ENCODE measurements around the gene VSIG10. TPM values are rescaled to one million over a fixed set of nuclear protein-coding genes. Genes with fewer than 3 reads are reported as not detected.

The VSIG10 gene, protein sequence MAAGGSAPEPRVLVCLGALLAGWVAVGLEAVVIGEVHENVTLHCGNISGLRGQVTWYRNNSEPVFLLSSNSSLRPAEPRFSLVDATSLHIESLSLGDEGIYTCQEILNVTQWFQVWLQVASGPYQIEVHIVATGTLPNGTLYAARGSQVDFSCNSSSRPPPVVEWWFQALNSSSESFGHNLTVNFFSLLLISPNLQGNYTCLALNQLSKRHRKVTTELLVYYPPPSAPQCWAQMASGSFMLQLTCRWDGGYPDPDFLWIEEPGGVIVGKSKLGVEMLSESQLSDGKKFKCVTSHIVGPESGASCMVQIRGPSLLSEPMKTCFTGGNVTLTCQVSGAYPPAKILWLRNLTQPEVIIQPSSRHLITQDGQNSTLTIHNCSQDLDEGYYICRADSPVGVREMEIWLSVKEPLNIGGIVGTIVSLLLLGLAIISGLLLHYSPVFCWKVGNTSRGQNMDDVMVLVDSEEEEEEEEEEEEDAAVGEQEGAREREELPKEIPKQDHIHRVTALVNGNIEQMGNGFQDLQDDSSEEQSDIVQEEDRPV
- total RNA-seq = 1 to 10 TPM; 4.2 to 5.3 TPM

- Mint-ChIP-seq H3K27ac (no peak within 1 kb of the TSS), H3K4me3 (peak within 1 kb of the TSS; percentile 73), H3K9me3 (no peaks in the 10 kb centered on the region), H3K36me3 (ENCODE audit: low read depth) (no peaks in the 10 kb centered on the region), H3K4me1 (ENCODE audit: low read depth) (peaks cover 7% of the 10 kb centered on the region), H3K27me3 (peaks cover 15% of the 10 kb centered on the region)
- ATAC-seq (peak; percentile 60), DNase-seq (peak; percentile 24)
- TF ChIP-seq, protein P1, sequence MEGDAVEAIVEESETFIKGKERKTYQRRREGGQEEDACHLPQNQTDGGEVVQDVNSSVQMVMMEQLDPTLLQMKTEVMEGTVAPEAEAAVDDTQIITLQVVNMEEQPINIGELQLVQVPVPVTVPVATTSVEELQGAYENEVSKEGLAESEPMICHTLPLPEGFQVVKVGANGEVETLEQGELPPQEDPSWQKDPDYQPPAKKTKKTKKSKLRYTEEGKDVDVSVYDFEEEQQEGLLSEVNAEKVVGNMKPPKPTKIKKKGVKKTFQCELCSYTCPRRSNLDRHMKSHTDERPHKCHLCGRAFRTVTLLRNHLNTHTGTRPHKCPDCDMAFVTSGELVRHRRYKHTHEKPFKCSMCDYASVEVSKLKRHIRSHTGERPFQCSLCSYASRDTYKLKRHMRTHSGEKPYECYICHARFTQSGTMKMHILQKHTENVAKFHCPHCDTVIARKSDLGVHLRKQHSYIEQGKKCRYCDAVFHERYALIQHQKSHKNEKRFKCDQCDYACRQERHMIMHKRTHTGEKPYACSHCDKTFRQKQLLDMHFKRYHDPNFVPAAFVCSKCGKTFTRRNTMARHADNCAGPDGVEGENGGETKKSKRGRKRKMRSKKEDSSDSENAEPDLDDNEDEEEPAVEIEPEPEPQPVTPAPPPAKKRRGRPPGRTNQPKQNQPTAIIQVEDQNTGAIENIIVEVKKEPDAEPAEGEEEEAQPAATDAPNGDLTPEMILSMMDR (IDR thresholded peaks at IDR 0.05) = no peak
- CTCF ChIA-PET = interaction anchor here (1.5 to 1.7 kb wide), 2 partner anchors 254 to 272 kb away, joined by 3 to 4 read pairs; partner anchors contain the start of gene SUDS3
- intact Hi-C loops (cut with micrococcal nuclease) = loop anchor here (10.0 kb wide), 1 partner anchor 229 kb away; no protein-coding TSS in a partner anchor
- POLR2A ChIA-PET = interaction anchor here (1.3 kb wide), 1 partner anchor 31 kb away, joined by 4 read pairs; the partner anchor contains the start of gene PEBP1
Observed at GRCh38 chr12:118103601-118104382, at the start of gene VSIG10. Gene VSIG10 (minus strand): TSS chr12:118104011. CDS start chr12:118103671, 340 bp downstream.

GRCh38 chr12:118151755-118152154 lies 47.9 kb upstream of the VSIG10 start:
- CTCF ChIA-PET = no interaction called here
- Mint-ChIP-seq H3K4me3 (no peak overlapping the region), H3K9me3 (no peaks in the 10 kb centered on the region), H3K36me3 (ENCODE audit: low read depth) (peaks cover 23% of the 10 kb centered on the region), H3K4me1 (ENCODE audit: low read depth) (no peaks in the 10 kb centered on the region), H3K27ac (no peak overlapping the region), H3K27me3 (no peaks in the 10 kb centered on the region)
- TF ChIP-seq, protein P1 (IDR thresholded peaks at IDR 0.05) = no peak
- POLR2A ChIA-PET = interaction anchor here (1.7 kb wide), 1 partner anchor 11 kb away, joined by 7 read pairs; no protein-coding TSS in a partner anchor
- DNase-seq (no peak), ATAC-seq (no peak)
- intact Hi-C loops (cut with micrococcal nuclease) = no loop called here

- Mint-ChIP-seq H3K4me1 (ENCODE audit: low read depth) (no peaks in the 10 kb centered on the region), H3K9me3 (no peaks in the 10 kb centered on the region), H3K27ac (peak overlapping the region; percentile 43), H3K27me3 (no peaks in the 10 kb centered on the region), H3K4me3 (no peak overlapping the region), H3K36me3 (ENCODE audit: low read depth) (peaks cover 27% of the 10 kb centered on the region)
- TF ChIP-seq, protein P1 (IDR thresholded peaks at IDR 0.05) = no peak
- DNase-seq (no peak), ATAC-seq (no peak)
- intact Hi-C loops (cut with micrococcal nuclease) = no loop called here
- POLR2A ChIA-PET = interaction anchor here (1.7 kb wide), 1 partner anchor 10 kb away, joined by 7 read pairs; no protein-coding TSS in a partner anchor
- CTCF ChIA-PET = no interaction called here
Observed at GRCh38 chr12:118150625-118151024, 46.8 kb upstream of the VSIG10 start.

DNA sequence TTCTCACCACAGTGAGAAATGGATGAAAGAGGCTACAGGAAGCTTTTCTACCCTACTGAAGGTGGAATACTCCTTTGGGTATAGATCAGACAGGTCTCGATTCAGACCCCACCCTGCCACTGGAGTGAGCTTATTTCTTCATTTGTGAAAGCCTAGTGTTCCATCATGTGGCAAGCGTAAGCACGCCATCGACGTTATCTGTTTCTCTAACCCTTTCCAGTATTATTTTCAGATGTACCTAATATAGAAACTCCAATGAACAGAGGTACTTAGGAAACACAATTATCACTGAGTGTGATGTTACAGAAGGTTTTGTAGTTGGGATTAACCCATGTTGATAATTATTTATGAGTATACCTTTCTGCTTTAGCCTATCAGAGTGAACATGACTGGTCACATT lies 44.5 kb upstream of the VSIG10 start:
- H3K27ac Mint-ChIP-seq = no peak overlapping the region

More for the DNA sequence above, 44.5 kb upstream of the VSIG10 start:
- Mint-ChIP-seq H3K36me3 (ENCODE audit: low read depth) (peaks cover 45% of the 10 kb centered on the region), H3K4me1 (ENCODE audit: low read depth) (peaks cover 8% of the 10 kb centered on the region), H3K9me3 (no peaks in the 10 kb centered on the region), H3K4me3 (no peak overlapping the region), H3K27me3 (no peaks in the 10 kb centered on the region)
- ATAC-seq = no peak
- no peak for DNase-seq
- POLR2A ChIA-PET = interaction anchor here (2.6 kb wide), 1 partner anchor 12 kb away, joined by 10 read pairs; the partner anchor contains the start of gene PEBP1
- CTCF ChIA-PET = no interaction called here
- TF ChIP-seq, protein P1 (IDR thresholded peaks at IDR 0.05) = no peak
- intact Hi-C loops (cut with micrococcal nuclease) = no loop called here

Data from activated CD8-positive, alpha-beta T cell treated with anti-CD3 and anti-CD28 coated beads for 36 hours (primary cell).